Fibroblast of pulmonary artery (primary cell): Measurements from ENCODE around the gene UBL3.

Source experiments
- DNase-seq: peaks from one replicate; pipeline ENCODE4 v3.0.0-alpha.2; 2010; ENCODE audit warnings: low read depth
- H3K4me3 ChIP-seq: replicated peaks from 2 replicates; pipeline ENCODE4 v1.5.1; 2011; ENCODE audit warnings: low read depth, mild to moderate bottlenecking, control low read depth, low read length, moderate library complexity
- TF ChIP-seq, protein P1 (sequence below): IDR thresholded peaks from 2 replicates; pipeline ENCODE4 v1.5.1; 2011; ENCODE audit warnings: mild to moderate bottlenecking, control low read depth, low read length, inconsistent platforms; ENCODE audit errors: missing control alignments

The UBL3 gene, protein sequence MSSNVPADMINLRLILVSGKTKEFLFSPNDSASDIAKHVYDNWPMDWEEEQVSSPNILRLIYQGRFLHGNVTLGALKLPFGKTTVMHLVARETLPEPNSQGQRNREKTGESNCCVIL

GRCh38 chr13:29850213-29850898 is at the start of gene UBL3:
UBL3 (minus strand) TSS chr13:29850617; CDS start chr13:29849538, 1,079 bp downstream.
- peak within 1 kb of the TSS; percentile 85 for H3K4me3 ChIP-seq

DNA sequence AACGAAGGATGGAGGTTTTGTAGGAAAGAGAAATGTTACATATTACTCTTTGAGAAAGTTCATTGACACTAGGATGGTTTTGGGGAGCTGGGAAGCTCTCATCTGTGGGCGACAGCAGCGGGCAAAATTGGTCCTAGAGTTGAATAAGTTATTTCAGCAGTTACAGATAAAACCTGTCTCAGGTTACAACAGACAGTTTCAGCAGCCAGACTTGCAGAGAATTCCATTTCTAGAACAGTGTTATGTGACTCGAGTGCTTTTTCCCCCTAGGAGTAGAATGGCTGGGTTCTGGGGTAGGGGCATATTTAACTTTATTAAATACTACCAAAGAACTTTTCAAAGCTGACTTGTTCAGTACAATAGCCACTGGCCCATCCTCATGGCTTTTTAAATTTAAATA is 46.7 kb upstream of the UBL3 start:
- TF ChIP-seq, protein P1, sequence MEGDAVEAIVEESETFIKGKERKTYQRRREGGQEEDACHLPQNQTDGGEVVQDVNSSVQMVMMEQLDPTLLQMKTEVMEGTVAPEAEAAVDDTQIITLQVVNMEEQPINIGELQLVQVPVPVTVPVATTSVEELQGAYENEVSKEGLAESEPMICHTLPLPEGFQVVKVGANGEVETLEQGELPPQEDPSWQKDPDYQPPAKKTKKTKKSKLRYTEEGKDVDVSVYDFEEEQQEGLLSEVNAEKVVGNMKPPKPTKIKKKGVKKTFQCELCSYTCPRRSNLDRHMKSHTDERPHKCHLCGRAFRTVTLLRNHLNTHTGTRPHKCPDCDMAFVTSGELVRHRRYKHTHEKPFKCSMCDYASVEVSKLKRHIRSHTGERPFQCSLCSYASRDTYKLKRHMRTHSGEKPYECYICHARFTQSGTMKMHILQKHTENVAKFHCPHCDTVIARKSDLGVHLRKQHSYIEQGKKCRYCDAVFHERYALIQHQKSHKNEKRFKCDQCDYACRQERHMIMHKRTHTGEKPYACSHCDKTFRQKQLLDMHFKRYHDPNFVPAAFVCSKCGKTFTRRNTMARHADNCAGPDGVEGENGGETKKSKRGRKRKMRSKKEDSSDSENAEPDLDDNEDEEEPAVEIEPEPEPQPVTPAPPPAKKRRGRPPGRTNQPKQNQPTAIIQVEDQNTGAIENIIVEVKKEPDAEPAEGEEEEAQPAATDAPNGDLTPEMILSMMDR: no peak
- no peak for DNase-seq

More at GRCh38 chr13:29850213-29850898, at the start of gene UBL3:
- TF ChIP-seq, protein P1: no peak
- peak; percentile 97 for DNase-seq

GRCh38 chr13:29893438-29893837 is 43.0 kb upstream of the UBL3 start:
- H3K4me3 ChIP-seq: no peak overlapping the region
- TF ChIP-seq, protein P1: no peak
- no peak for DNase-seq

More for the DNA sequence above, 46.7 kb upstream of the UBL3 start:
- H3K4me3 ChIP-seq: no peak overlapping the region

DNA sequence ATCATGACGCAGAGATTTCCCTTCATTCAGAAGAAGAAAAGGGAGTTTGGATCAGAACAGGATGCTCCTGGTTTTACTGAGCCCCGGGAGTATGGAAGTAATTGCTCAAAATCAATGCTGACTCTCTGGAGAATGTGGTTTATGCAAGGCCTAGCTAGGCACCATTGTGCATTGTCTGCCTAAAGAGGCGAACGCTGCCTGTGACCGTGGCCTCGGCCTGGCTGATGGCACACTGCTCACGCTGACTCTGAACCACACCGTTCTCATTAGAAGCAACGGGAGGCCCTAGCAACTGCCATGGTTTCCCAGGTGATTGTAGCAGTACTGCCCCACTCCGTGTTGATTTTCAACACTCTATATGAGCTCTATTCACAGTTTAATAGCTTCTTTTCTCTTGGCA is 41.7 kb upstream of the UBL3 start:
- no peak overlapping the region for H3K4me3 ChIP-seq
- DNase-seq: no peak
- TF ChIP-seq, protein P1: no peak

DNA sequence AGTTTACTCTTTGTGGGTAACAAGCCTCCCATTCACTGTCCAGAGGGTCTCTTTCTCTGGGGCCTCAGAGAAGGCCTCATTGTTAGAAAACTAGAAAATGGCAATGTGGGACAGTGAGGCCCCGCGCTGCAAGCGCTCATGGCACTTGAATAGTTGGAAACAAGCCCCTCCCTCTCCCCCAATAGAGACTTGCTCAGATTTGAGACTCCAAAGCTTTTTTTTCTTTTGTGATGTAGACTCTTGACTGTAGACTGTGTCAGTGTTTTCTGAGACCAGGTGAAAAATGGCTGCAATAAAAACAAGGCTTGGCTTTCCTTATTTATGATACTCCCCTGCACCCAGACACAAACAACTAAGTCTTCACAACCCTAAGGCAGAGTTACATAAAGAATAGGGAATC is 38.7 kb upstream of the UBL3 start:
- no peak overlapping the region for H3K4me3 ChIP-seq
- DNase-seq: no peak
- TF ChIP-seq, protein P1: no peak

DNA sequence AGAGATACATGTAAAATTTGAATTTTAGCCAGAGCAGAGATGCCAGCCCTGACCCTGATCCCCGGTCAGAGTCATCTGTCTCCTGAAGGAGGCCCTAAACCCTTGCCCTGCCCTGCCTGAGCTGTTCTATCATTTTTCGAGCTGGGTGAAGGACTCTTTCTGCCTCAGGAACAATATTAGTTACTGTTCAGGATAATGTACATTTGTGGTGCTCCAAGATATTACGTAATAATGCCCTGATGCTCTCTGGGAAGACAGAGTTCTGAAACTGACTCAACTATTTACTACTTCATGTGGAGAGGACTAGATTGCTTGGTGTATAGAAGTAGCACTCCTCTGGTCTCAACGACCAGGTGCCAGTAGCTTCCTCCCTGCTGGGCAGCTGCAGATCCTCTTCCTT is 37.9 kb upstream of the UBL3 start:
- DNase-seq: peak; percentile 34
- no peak overlapping the region for H3K4me3 ChIP-seq
- TF ChIP-seq, protein P1: no peak

- TF ChIP-seq, protein P1: no peak
- no peak overlapping the region for H3K4me3 ChIP-seq
- no peak for DNase-seq
Measured at GRCh38 chr13:29887686-29888085, 37.3 kb upstream of the UBL3 start.
